Measurements from ENCODE around the gene KCNQ1. TPM values are rescaled to one million over a fixed set of nuclear protein-coding genes. Genes with fewer than 3 reads are reported as not detected.

The KCNQ1 gene
- total RNA-seq, 1 experiment from 2014 or later = 2.5 TPM

- Mint-ChIP-seq H3K4me3 (no peak overlapping the region), H3K4me1 (peaks cover 1% of the 10 kb centered on the region), H3K27ac (no peak overlapping the region), H3K36me3 (peaks cover 25% of the 10 kb centered on the region), H3K9me3 (peaks cover 31% of the 10 kb centered on the region), H3K27me3 (ENCODE audit: low read depth) (peaks cover 97% of the 10 kb centered on the region)
- POLR2A ChIA-PET = no interaction called here
- no peak for DNase-seq (ENCODE audit: low spot score)
- CTCF ChIA-PET = no interaction called here
- no peak for TF ChIP-seq CREM (CRISPR knock-in tag; IDR thresholded peaks at IDR 0.05)
- TF ChIP-seq ZNF423 (CRISPR knock-in tag; IDR thresholded peaks at IDR 0.05) = no peak
- no peak for TF ChIP-seq ATF3 (CRISPR knock-in tag; conservative IDR thresholded peaks at IDR 0.05)
- no peak for TF ChIP-seq PREB (CRISPR knock-in tag; IDR thresholded peaks at IDR 0.05; ENCODE audit: borderline replicate concordance)
- TF ChIP-seq ZNF263 (CRISPR knock-in tag; IDR thresholded peaks at IDR 0.05; ENCODE audit: low read depth) = no peak
- TF ChIP-seq MXD4 (CRISPR knock-in tag; IDR thresholded peaks at IDR 0.05; ENCODE audit: borderline replicate concordance) = no peak
- no peak for TF ChIP-seq CBFB (CRISPR knock-in tag; IDR thresholded peaks at IDR 0.05; ENCODE audit: low read depth)
- TF ChIP-seq IRF1 (CRISPR knock-in tag; IDR thresholded peaks at IDR 0.05) = no peak
- TF ChIP-seq NR2C2 (CRISPR knock-in tag; IDR thresholded peaks at IDR 0.05) = no peak
- TF ChIP-seq GTF2I (CRISPR knock-in tag; conservative IDR thresholded peaks at IDR 0.05) = no peak
- TF ChIP-seq ZNF512 (CRISPR knock-in tag; IDR thresholded peaks at IDR 0.05; ENCODE audit: borderline replicate concordance) = no peak
- no peak for TF ChIP-seq FOXK1 (CRISPR knock-in tag; IDR thresholded peaks at IDR 0.05)
- no peak for TF ChIP-seq ZNF219 (CRISPR knock-in tag; IDR thresholded peaks at IDR 0.05; ENCODE audit: borderline replicate concordance)
- no peak for TF ChIP-seq SMAD3 (CRISPR knock-in tag; IDR thresholded peaks at IDR 0.05; ENCODE audit: borderline replicate concordance)
- no peak for TF ChIP-seq PRRX2 (CRISPR knock-in tag; IDR thresholded peaks at IDR 0.05)
- TF ChIP-seq SOX15 (CRISPR knock-in tag; IDR thresholded peaks at IDR 0.05) = no peak
- no peak for TF ChIP-seq FOXJ3 (CRISPR knock-in tag; IDR thresholded peaks at IDR 0.05; ENCODE audit: borderline replicate concordance)
- no peak for TF ChIP-seq IRF2 (CRISPR knock-in tag; IDR thresholded peaks at IDR 0.05; ENCODE audit: borderline replicate concordance, low read depth)
- no peak for TF ChIP-seq EMX1 (CRISPR knock-in tag; IDR thresholded peaks at IDR 0.05)
- no peak for TF ChIP-seq NR3C1 (CRISPR knock-in tag; conservative IDR thresholded peaks at IDR 0.05; ENCODE audit: low read depth)
- ATAC-seq = no peak
Observed at GRCh38 chr11:2709429-2709828, 264.6 kb downstream of the KCNQ1 start.

- H3K4me1 Mint-ChIP-seq = no peaks in the 10 kb centered on the region
- ChIA-PET POLR2A (no interaction called here), CTCF (no interaction called here)
- no peak overlapping the region for H3K27ac Mint-ChIP-seq
- peaks cover 95% of the 10 kb centered on the region for H3K27me3 Mint-ChIP-seq (ENCODE audit: low read depth)
- peaks cover 24% of the 10 kb centered on the region for H3K9me3 Mint-ChIP-seq
- peaks cover 20% of the 10 kb centered on the region for H3K36me3 Mint-ChIP-seq
- no peak for ATAC-seq
- no peak for DNase-seq (ENCODE audit: low spot score)
- no peak overlapping the region for H3K4me3 Mint-ChIP-seq
- TF ChIP-seq MXD4 (CRISPR knock-in tag; IDR thresholded peaks at IDR 0.05; ENCODE audit: borderline replicate concordance) (no peak), E2F1 (CRISPR knock-in tag; IDR thresholded peaks at IDR 0.05) (no peak), EMX1 (CRISPR knock-in tag; IDR thresholded peaks at IDR 0.05) (no peak), ZNF425 (CRISPR knock-in tag; conservative IDR thresholded peaks at IDR 0.05) (no peak), HMGXB4 (CRISPR knock-in tag; IDR thresholded peaks at IDR 0.05) (no peak), CBFB (CRISPR knock-in tag; IDR thresholded peaks at IDR 0.05; ENCODE audit: low read depth) (no peak), HMGA2 (CRISPR knock-in tag; IDR thresholded peaks at IDR 0.05) (no peak), CREM (CRISPR knock-in tag; IDR thresholded peaks at IDR 0.05) (no peak), STAT6 (CRISPR knock-in tag; conservative IDR thresholded peaks at IDR 0.05; ENCODE audit: low read depth) (no peak), FOXK1 (CRISPR knock-in tag; IDR thresholded peaks at IDR 0.05) (no peak)
Observed at GRCh38 chr11:2711161-2711560, 266.4 kb downstream of the KCNQ1 start.

Data from WTC11 (cell line).